NCI-H1436 treated with DMSO at 0.1 percent for 48 hours (cell line): ENCODE measurements around the gene DHCR24.
"Not testable (repeated sequence)": the region's sequence is repeated elsewhere in the genome, so short reads cannot be mapped to it uniquely, and the experiment has no call there.

Experiments used
- DNase-seq: peaks from one replicate; lab custom pipeline; 2025; lab: John Stamatoyannopoulos, UW

The DHCR24 gene

GRCh38 chr1:54888080-54888733 lies 1.2 kb upstream of the DHCR24 start:
- DNase-seq, result no peak

GRCh38 chr1:54887665-54888071 lies 673 bp upstream of the DHCR24 start:
- DNase-seq, result no peak

- no peak for DNase-seq
These were observed 930 bp downstream of the DHCR24 start for GRCh38 chr1:54885807-54886723.

- no peak for DNase-seq
These were observed 1.7 kb downstream of the DHCR24 start for GRCh38 chr1:54885237-54885679.

GRCh38 chr1:54884768-54885167 lies 2.2 kb downstream of the DHCR24 start:
- DNase-seq, result no peak

- no peak for DNase-seq
These were observed 2.8 kb downstream of the DHCR24 start for GRCh38 chr1:54884135-54884586.

- DNase-seq, result no peak
These were observed 3.5 kb downstream of the DHCR24 start for GRCh38 chr1:54883349-54884102.

GRCh38 chr1:54882519-54882918 lies 4.5 kb downstream of the DHCR24 start:
- DNase-seq, result no peak

GRCh38 chr1:54881604-54882003 lies 5.4 kb downstream of the DHCR24 start:
- DNase-seq, result not testable (repeated sequence)

GRCh38 chr1:54879872-54880271 lies 7.1 kb downstream of the DHCR24 start:
- DNase-seq, result no peak

GRCh38 chr1:54876814-54877213 lies 10.2 kb downstream of the DHCR24 start:
- DNase-seq, result no peak

GRCh38 chr1:54875000-54875399 lies 12.0 kb downstream of the DHCR24 start:
- no peak for DNase-seq

- no peak for DNase-seq
These were observed 12.7 kb downstream of the DHCR24 start for GRCh38 chr1:54874079-54874830.

- DNase-seq, result no peak
These were observed 15.0 kb downstream of the DHCR24 start for GRCh38 chr1:54872036-54872331.

- no peak for DNase-seq
These were observed 15.5 kb downstream of the DHCR24 start for GRCh38 chr1:54871275-54872035.

- DNase-seq, result no peak
These were observed 16.1 kb downstream of the DHCR24 start for GRCh38 chr1:54870869-54871268.

- no peak for DNase-seq
These were observed 17.7 kb downstream of the DHCR24 start for GRCh38 chr1:54869173-54869851.

GRCh38 chr1:54867717-54868057 lies 19.3 kb downstream of the DHCR24 start:
- no peak for DNase-seq

- no peak for DNase-seq
These were observed 19.9 kb downstream of the DHCR24 start for GRCh38 chr1:54866801-54867716.
